Measurements from ENCODE around the gene CRIP1. TPM values are rescaled to one million over a fixed set of nuclear protein-coding genes. Genes with fewer than 3 reads are reported as not detected.

Gene CRIP1
- 0.42 and 0.68 TPM in 2 replicates for total RNA-seq

- DNase-seq, result no peak
Observed at GRCh38 chr14:105486163-105486973, at the start of gene CRIP1. TSS of gene CRIP1 (plus strand) at chr14:105486886. CDS start at chr14:105487260, 374 bp downstream.

DNA sequence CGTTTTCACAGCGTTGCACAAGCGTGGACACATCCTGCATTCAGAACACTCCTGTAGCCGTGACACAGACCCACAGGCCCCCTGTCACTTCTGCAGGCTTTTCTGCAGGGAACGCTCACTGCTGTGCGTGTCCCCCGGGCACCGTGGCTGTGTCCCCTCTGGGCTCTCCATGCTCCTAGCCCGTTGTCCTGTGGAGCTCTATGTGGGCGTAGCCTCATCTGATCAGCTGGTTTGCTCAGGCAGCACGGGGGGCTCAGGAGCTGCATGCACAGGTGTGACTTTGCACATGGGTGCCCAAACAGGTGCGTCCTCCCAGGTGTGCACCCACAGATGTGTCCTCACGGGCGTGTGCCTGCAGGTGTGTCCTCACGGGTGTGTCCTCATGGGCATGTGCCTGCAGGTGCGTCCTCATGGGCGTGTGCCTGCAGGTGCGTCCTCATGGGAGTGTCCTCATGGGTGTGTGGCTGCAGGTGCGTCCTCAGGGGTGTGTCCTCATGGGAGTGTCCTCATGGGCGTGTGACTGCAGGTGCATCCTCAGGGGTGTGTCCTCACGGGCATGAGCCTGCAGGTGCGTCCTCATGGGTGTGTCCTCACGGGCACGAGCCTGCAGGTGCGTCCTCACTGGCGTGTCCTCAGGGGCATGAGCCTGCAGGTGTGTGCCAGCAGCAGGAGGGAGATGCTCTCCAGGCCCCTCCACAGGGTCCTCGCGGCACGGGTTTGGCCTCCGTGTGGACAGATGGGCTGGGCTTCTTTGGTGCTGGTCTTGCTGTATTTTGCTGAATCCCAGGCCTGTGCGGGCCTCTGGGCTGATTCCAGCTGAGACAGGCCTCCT, 49.6 kb upstream of the CRIP1 start:
- no peak for DNase-seq

GRCh38 chr14:105437723-105438500, 48.8 kb upstream of the CRIP1 start:
- no peak for DNase-seq

- no peak for DNase-seq
Observed at GRCh38 chr14:105439179-105439578, 47.5 kb upstream of the CRIP1 start.

DNA sequence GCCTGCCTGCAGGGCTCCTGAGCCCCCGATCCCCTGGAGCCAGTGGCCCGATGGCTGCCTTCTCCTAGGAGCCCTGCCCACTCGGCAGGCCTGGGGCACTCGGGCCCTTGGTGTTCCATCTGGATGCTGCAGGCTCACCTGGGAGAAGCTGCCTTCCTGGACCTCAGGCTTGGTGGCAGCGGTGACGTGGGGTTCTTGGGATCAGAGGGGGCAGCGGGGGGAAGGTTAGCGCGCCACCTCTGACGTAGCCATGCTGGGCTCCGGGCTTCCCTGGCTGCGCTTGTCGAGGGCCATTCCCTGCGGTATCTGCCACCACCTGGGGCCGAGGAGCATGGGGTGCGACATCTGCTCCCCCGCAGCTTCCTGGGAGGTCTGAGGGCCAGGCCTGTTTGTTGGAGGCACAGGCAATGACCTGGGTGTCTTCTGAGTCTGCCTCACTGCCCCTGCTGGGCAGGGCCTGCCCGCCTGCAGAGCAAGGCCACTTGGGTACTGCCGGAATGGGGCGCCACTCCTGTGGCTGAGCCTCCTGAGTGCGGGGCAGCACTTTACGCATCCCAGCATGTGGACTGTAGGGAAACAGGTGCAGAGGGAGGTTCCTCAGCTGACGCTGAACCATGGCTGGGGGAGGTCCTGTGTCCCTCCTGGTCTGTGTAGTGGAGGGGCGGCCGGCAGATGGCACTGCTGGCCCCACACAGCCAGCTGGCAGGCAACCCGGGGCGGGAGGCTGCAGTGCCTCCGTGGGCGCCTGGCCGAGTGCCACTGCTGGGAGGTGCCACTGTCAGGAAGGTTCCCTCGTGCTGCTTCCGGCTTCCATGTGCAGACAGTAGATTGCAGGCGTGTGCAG, 46.8 kb upstream of the CRIP1 start:
- DNase-seq, result peak; percentile 76

GRCh38 chr14:105440554-105440900, 46.2 kb upstream of the CRIP1 start:
- no peak for DNase-seq

GRCh38 chr14:105440992-105441391, 45.7 kb upstream of the CRIP1 start:
- no peak for DNase-seq

- no peak for DNase-seq
Observed at GRCh38 chr14:105442125-105442524, 44.6 kb upstream of the CRIP1 start.

DNA sequence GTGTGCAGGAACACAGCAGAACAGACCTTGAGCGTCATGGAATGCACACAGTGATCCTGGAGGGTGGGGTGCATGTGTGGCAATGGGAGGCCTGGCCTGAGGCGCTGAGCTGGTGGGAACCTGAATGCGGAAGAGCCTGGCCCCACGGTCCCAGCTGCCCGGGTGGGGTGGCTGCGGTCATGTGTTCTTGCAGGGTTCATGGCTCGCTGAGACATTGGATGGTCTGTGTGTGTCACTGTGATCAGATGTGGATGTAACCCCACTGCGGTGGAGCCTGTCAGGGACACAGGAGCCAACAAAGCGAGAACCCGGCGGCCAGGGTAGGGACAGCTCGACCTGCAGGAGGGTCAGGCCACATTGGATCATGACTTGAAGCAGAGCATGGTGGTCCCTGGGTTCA, 43.9 kb upstream of the CRIP1 start:
- no peak for DNase-seq

DNA sequence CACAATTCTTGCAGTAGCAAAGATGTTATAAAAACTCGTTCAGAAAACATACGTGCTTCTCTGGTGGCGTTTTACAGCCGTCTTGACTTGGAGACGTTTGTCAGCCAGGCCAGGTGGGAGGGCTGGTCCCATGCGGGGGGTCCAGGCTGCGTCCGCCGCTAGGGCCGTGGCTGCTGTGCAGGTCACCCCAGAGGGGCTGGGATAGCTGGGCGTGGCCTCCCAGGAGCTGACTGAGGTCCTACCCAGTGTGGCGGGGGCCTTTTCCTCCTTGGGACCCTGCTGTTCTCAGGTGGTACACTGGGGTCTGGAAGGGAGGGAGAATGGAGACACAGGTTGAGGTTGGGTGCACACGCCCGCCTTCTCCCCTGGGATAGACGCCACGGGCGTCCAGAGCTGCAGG, 41.8 kb upstream of the CRIP1 start:
- DNase-seq, result no peak

DNA sequence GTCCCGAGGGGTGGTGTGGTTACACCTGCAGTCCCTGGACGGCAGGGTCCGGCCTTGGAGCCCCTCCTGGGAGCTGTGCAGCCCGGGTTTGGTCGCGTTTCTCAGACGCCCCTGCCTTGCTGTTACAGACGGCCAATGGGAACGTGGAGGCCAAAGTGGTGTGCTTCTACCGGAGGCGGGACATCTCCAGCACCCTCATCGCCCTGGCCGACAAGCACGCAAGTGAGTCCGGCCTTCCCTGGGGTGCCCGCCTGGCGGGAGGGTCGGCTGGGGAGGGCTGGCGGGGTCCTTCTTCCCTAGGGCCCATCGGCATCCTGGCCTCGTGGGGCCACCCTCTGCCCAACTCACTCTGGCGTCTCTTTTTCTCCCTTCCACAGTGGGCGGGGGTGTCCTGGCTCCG, 41.4 kb upstream of the CRIP1 start:
- DNase-seq, result no peak

DNA sequence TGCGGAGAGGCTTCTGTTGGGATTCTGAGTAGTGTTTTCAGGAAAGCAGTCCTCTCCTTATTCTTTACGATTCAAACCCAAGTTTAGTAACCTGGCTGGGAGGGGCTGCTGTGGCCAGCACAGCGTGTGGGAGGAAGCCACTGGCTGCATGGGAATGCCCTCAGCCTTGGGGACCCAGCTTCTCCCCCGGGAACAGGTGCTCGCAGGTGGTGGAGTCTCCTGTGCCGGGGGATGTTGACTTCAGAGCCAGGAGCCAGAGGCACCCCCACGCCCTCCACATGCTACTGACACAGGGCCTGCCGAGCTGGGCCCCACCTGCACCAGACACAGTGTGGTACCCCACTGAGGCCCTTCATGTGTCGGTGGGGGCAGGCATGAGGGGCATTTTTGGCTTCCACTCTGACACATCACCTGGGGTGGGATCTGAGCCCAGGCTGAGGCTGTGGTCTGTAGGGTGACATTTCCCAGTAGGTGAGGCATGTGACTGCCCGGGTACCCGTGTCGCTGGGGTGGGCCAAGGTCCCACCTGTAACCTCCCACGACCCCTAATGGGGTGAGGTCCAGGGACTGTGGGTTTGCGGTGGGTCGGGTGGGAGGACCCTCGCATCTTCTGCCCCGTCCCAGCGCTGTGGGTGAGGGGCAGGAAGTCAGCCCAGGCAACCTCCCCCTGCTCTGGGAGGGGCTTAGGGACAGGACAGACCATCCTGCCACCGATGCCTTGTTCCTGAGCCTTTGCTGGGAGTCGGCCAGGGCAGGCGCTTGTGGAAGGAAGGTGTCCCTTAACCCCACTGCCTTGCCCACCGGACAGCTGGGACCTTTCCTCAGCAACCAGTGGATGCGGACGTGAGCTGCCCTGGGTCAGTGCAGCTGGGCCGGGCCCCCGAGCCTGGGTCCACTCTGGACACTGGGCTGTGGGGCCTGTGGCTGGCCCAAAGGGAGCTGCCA, 40.5 kb upstream of the CRIP1 start:
- DNase-seq, result no peak

DNA sequence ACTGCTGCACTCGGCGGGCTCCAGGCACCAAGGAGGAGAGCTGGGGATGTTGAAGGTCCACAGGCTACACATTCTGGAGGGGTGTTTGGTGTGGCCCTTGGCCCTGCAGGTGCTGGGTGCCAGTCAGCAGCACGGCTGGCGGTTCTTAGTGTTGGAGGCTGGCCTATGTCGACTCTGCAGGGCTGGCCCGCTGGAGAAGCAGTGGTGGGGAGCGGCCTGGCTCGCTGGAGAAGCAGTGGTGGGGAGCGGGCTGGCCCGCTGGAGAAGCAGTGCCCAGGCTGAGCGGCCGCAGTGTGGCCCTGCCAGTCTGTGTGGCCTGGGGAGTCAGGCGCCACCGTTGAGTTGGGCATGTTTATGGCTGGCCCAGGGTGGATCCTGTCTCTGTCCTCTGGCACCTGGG, 39.7 kb upstream of the CRIP1 start:
- no peak for DNase-seq

DNA sequence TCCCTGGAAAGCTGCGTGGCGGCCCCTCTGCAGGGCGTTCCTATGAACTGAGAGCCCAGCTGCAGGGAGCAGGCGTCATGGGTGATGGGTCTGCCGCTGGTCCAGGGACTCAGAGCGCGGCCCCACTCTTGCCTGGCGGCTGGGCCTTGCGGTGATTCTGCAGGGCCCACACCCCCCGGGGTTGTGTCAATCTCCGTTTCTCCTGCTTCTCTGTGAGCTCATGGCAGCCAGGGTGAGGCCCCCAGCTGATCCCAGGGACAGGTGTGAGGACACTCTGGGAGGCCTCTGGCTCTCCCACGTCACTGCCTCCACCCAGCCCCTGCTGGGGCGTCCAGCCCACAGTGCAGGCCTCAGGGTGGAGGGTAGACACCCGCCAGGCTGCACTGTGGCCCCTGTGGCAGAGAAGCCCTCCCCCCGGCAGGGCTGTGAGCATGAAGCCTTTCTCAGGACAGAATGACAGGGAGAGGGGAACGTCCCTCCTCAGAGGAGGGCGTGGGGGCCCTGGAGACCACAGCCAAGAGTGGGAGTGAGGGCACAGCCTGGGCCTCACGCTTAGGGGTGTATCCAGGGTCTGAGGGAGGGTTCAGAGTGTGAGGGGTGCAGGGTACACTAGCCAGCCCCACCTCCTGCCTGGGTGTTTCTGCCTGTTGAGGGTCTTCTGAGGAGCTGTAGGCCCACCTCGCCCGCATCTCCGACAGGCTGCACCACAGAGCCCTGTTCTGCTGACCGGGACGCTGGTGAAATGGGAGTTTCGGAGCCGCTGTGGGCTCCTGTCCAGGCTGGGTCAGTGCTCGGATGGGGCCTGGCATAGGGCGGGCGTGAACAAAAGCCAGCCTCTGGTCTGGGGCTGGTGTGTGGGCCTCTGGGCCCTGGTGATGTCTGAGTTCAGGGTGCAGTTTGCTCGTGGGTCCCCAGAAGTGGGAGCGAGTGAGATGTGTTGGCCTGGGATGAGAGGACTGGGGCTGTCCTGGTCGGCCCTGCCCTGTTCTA, 38.7 kb upstream of the CRIP1 start:
- DNase-seq, result no peak

- peak; percentile 83 for DNase-seq
Observed at GRCh38 chr14:105448706-105449111, 38.0 kb upstream of the CRIP1 start.

DNA sequence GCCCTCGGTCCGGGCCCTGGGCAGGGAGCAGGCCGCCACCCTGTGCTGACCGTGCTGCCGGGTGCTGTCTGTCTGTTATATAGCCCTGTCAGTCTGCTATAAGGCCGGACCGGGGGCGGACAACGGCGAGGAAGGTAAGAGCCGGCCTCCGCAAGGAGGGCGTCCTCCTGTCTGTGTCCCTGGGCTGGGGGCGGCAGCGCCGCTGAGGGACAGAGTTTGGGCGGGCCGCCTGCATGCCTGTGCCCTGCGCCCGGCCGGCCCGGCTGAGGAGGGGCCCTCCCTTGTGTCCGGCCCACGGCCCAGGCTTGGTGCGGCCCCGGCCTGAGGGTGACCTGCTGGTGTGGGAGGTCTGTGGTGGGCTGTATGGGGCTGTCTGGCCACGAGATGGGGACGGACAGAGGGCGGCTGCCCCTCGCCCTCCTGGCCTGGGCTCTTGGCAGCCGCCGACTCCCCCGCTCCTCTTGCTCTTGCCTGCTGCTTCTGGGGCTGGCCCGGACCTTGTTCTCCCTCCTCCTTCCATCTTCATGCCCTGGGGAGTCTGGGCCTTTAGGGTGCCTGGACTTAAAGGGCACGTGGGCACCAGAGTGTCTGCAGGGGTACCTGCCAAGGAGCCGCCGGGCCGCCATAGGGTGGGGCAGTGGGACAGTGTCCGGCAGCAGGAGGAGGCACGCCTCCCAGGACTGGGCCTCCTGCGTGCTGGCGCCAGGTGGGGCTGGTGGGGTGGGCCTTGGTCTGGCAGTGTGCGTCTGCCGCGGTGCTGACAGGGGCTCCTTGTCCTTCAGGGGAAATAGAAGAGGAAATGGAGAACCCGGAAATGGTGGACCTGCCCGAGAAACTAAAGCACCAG, 37.2 kb upstream of the CRIP1 start:
- no peak for DNase-seq

GRCh38 chr14:105450123-105450505, 36.6 kb upstream of the CRIP1 start:
- no peak for DNase-seq

DNA sequence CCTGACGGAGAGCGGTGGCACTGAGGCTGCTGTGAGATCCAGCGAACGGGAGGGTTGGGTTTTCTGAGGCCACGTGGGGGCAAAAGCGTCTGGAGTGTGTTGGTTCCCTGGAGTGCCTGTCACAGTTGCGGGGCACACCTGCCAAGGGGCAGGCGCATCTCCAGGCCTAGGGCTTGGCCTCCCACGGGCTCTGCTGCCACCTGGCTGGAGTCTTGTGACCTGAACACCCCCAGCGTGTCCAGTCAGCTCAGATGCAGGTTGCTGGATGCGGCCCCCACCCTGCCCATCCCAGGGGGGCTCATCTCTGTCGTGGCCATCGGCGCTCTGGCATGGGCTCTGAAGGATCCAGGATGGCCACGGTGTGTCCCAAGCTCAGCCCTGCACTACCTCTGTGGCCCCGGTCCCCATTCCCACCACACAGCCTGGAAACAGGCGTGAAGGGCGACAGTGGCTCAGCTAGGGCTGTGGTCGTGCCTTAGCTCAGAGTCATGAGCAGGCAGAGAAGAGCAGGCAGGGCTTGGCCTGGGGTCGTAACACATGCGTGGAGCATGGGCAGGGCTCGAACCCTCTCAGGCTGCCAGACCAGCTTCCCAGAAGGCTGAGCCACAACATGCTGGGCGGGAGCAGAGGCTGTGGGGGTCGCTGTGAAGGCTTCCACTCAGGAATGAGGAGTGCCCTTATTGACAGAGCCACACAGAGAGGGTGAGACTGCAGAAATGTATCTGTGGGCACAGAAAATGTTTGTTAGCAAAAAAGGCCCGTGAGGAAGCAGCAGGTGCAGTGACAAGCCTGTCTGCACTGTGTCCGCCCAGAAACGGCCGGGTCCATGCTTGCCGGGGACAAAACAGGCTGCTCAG, 35.6 kb upstream of the CRIP1 start:
- DNase-seq, result no peak
